ENCODE results near the gene TTYH3. TPM values are rescaled to one million over a fixed set of nuclear protein-coding genes. Genes with fewer than 3 reads are reported as not detected.

Gene TTYH3
- total and polyA plus RNA-seq, 2 of the 8 experiments (the other 6 are each of a cell fraction or from before 2014, with no cell fraction given): 66.2 to 169 TPM

DNA sequence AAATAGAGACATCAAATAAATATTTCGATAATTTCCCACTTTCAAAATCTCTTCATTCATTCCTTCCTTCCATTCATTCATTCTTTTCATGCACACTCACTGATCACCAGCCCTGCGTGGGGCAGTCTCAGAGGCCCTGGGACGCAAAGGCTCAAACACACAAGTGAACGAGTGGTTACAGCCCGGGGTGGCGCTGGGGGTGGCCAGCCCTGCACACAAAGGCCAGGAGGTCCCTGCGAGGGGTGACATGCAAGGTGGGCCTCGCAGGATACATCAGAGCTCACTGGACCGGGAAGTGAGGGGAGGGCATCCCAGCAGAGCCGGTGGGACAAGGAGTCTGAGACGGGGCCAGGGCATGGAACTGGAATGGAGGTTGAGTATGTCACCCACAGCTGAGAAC lies 29.9 kb upstream of the TTYH3 start (continued):
- TF ChIP-seq CREB1 (IDR thresholded peaks at IDR 0.05): no peak
- no peak for TF ChIP-seq SIX5 (IDR thresholded peaks at IDR 0.05; ENCODE audit: low read depth, low read length)
- no peak for TF ChIP-seq BCL11A (IDR thresholded peaks at IDR 0.05; ENCODE audit: low read depth in 2 of 2, low read length in 2 of 2)
- no peak for TF ChIP-seq SP4 (IDR thresholded peaks at IDR 0.05; ENCODE audit: low read length)
- no peak for TF ChIP-seq MAFK (IDR thresholded peaks at IDR 0.05; ENCODE audit: low read depth, low read length)

Measured in H1 (cell line).